Common myeloid progenitor, CD34-positive (primary cell): Measurements from ENCODE around the gene PCDHAC1.

Experiments
- CTCF ChIA-PET: fragments of 350-600 bp; sonication (Branson Sonifier 250); formaldehyde crosslinking; loops from one replicate; lab custom pipeline; 2021; ENCODE audit warnings: antibody characterized with exemption; lab: Charles Lee
- POLR2A ChIA-PET: fragments of 350-600 bp; sonication (Branson Sonifier 250); formaldehyde crosslinking; loops from one replicate; lab custom pipeline; 2021; ENCODE audit warnings: antibody characterized with exemption; lab: Charles Lee
- DNase-seq, 3 donors: peaks; one replicate each; pipeline versions ENCODE4 v3.0.0 to v3.0.0-alpha.2; 2013
- H3K27ac ChIP-seq, 2 experiments: 1 replicate in 1 of 2; 2 replicates in 1 of 2; pipeline ENCODE4 v1.7.0; 2013; ENCODE audit warnings: inconsistent platforms in 2 of 2, low read length in 2 of 2, mild to moderate bottlenecking in 2 of 2, low read depth in 1 of 2, moderate library complexity in 1 of 2; ENCODE audit not compliant: severe bottlenecking in 2 of 2, insufficient read depth in 1 of 2, poor library complexity in 1 of 2
- H3K27me3 ChIP-seq, 5 experiments: replicated peaks in 2 of 5; 1 replicate in 3 of 5; 2 replicates in 2 of 5; pipeline versions ENCODE4 v1.6.1 to v1.7.0; 2013; ENCODE audit warnings: low read length in 4 of 5, mild to moderate bottlenecking in 2 of 5, moderate library complexity in 2 of 5, inconsistent platforms in 1 of 5; ENCODE audit not compliant: insufficient read depth in 5 of 5, control insufficient read depth in 4 of 5
- H3K36me3 ChIP-seq, 4 experiments: 1 replicate in 2 of 4; 2 replicates in 2 of 4; pipeline versions ENCODE4 v1.6.1 to v1.7.0; 2013; ENCODE audit warnings: low read length in 3 of 4, control low read depth in 1 of 4, mild to moderate bottlenecking in 1 of 4; ENCODE audit not compliant: control insufficient read depth in 4 of 4, insufficient read depth in 4 of 4
- H3K4me1 ChIP-seq, 4 experiments: 1 replicate in 3 of 4; 2 replicates in 1 of 4; pipeline versions ENCODE4 v1.6.1 to v1.7.1; 2013; ENCODE audit warnings: low read length in 3 of 4, mild to moderate bottlenecking in 3 of 4, control low read depth in 1 of 4, inconsistent platforms in 1 of 4, moderate library complexity in 1 of 4; ENCODE audit not compliant: control insufficient read depth in 4 of 4, insufficient read depth in 4 of 4; ENCODE audit errors: control extremely low read depth in 1 of 4
- H3K4me3 ChIP-seq, 7 experiments: 1 replicate in 4 of 7; 2 replicates in 3 of 7; pipeline versions ENCODE4 v1.5.1 to v1.7.0; 2013; ENCODE audit warnings: mild to moderate bottlenecking in 7 of 7, low read length in 6 of 7, moderate library complexity in 6 of 7, inconsistent platforms in 2 of 7, low read depth in 2 of 7, control low read depth in 1 of 7; ENCODE audit not compliant: insufficient read depth in 4 of 7, control insufficient read depth in 1 of 7; ENCODE audit errors: extremely low read depth in 1 of 7
- H3K9me3 ChIP-seq, 5 experiments: 1 replicate in 4 of 5; 2 replicates in 1 of 5; pipeline versions ENCODE4 v1.6.1 to v1.7.1; 2013; ENCODE audit warnings: low read length in 4 of 5, mild to moderate bottlenecking in 2 of 5, inconsistent platforms in 1 of 5, low read depth in 1 of 5, moderate library complexity in 1 of 5; ENCODE audit not compliant: control insufficient read depth in 4 of 5, insufficient read depth in 2 of 5; ENCODE audit errors: control extremely low read depth in 1 of 5
- WGBS: methylation state at CpG from one replicate; pipeline ENCODE4 v1.1.5; 2013; ENCODE audit not compliant: insufficient coverage; 5-methylcytosine and 5-hydroxymethylcytosine counted together

The PCDHAC1 gene

DNA sequence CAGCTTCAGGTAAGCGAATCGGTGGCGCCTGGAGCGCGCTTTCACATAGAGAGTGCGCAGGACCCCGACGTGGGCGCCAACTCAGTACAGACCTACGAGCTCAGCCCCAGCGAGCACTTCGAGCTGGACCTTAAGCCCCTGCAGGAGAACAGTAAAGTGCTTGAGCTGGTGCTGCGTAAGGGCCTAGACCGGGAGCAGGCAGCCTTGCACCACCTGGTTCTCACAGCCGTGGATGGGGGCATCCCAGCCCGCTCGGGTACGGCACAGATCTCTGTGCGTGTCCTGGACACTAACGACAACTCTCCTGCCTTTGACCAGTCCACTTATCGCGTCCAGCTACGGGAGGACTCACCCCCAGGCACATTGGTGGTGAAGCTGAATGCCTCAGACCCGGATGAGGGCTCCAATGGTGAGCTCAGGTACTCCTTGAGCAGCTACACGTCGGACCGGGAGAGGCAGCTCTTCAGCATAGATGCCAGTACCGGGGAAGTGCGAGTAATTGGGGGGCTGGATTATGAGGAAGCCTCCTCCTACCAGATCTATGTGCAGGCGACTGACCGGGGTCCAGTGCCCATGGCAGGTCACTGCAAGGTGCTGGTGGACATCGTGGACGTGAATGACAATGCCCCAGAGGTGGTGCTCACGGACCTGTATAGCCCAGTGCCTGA, 41.3 kb downstream of the PCDHAC1 start:
- DNase-seq: no peak
- no peaks in the 10 kb centered on the region for H3K36me3 ChIP-seq
- H3K27ac ChIP-seq: no peak overlapping the region
- CTCF ChIA-PET: no interaction called here
- peak overlapping the region in 1 of 7 experiments; percentile 2 for H3K4me3 ChIP-seq
- H3K27me3 ChIP-seq: peaks cover 5 to 56% (median 26%) of the 10 kb centered on the region in 5 experiments
- peaks cover 0 to 13% (median 2%) of the 10 kb centered on the region in 5 experiments for H3K9me3 ChIP-seq
- peaks cover 0 to 13% (median 5%) of the 10 kb centered on the region in 4 experiments for H3K4me1 ChIP-seq
- POLR2A ChIA-PET: no interaction called here
- WGBS: 18% methylated on average over 34 of the region's 34 CpGs

DNA sequence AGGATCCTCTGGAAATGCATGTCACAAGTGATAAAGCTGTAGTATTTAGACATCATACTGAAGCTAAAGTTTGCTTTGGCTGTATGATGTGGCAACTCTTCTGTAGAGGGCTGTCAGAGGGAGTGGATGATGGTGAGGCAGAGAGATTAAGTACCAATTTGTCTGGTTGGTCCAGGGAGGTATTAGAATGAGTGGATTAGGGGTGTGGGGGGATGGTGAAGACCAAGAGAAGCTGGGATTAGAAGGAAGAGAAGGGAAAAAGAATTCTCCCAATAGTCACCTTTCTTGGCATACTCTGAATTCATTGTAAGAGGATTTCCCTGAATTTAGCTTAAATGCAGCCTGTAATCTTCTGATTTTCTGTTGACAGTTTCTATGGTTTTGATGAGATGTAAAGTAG, 43.8 kb downstream of the PCDHAC1 start:
- ChIA-PET CTCF (no interaction called here), POLR2A (no interaction called here)
- Histone ChIP-seq H3K36me3 (no peaks in the 10 kb centered on the region), H3K27me3 (peaks cover 4 to 43% (median 22%) of the 10 kb centered on the region in 5 experiments), H3K4me1 (peaks cover 0 to 13% (median 5%) of the 10 kb centered on the region in 4 experiments), H3K4me3 (no peak overlapping the region), H3K27ac (no peak overlapping the region), H3K9me3 (peaks cover 0 to 10% (median 2%) of the 10 kb centered on the region in 5 experiments)
- no peak for DNase-seq

DNA sequence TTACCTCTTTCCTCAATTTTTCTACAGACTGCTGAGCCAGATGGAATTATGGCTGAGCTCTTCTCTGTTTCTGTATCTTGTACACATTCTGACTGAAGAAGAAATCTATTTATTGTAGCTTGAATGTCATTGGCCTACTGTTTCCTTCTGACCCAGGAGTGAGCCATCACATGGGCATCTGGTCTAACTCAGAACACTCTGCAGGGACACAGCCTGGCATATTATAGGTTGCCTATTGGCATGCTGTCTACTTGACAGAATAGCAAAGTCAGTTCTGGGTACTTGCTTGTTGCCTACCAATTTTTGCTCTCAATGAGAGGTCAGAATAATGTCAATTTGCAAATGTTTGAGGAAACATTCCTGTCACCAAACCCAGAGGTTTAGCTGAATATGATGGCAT, 47.5 kb downstream of the PCDHAC1 start:
- Histone ChIP-seq H3K4me1 (no peaks in the 10 kb centered on the region), H3K36me3 (no peaks in the 10 kb centered on the region), H3K4me3 (no peak overlapping the region), H3K27me3 (peaks cover 2 to 9% (median 5%) of the 10 kb centered on the region in 5 experiments), H3K27ac (no peak overlapping the region), H3K9me3 (peaks cover 0 to 1% (median 0%) of the 10 kb centered on the region in 5 experiments)
- ChIA-PET POLR2A (no interaction called here), CTCF (no interaction called here)
- no peak for DNase-seq

DNA sequence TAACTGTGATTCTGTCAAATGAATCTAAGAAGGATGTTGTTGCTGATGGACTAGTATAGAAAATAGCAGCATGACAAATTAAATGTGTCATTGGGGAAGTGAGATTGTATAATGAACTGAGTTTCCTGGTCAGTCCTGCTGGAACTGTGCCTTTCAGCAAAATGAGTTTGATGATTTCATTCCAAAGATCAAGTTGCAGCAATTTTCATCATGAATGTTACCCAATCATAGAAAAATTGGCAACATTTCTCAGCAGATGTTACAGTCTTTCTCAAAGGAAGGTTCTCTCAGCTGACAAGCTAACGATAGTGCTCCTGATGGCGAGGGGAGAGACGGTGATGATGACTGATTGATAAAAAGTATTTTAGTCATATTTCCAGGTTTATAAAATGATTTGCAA, 50.9 kb downstream of the PCDHAC1 start:
- no peak for DNase-seq
- Histone ChIP-seq H3K27ac (no peak overlapping the region), H3K27me3 (peaks cover 0 to 5% (median 0%) of the 10 kb centered on the region in 5 experiments), H3K4me3 (no peak overlapping the region), H3K4me1 (no peaks in the 10 kb centered on the region), H3K36me3 (no peaks in the 10 kb centered on the region), H3K9me3 (no peaks in the 10 kb centered on the region)
- WGBS: no CpG with 5 or more reads among the region's 3 CpGs
- POLR2A ChIA-PET: no interaction called here
- CTCF ChIA-PET: no interaction called here

DNA sequence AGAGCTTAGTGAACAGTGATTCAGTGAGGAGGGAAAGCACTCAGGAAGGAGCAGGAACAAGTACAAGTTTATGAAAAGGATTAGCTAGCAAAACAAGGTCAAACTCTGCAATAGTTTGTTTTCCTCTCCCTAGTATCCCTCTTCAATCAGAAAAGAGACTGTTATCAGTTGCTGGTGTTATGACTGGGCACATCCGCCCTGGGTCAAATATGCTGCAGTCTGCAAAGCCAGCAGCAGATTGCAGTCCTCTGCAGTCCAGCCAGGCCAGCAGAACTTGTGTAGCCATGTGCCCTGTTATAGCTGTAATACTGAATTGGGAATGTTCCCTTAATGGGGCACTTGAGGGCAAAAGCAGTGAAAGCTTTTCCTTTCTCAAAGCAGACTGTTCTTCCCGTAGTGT, 52.2 kb downstream of the PCDHAC1 start:
- CTCF ChIA-PET: interaction anchor here (1.5 kb wide), 1 partner anchor 20 kb away, joined by 3 read pairs; no protein-coding TSS in a partner anchor
- no peak for DNase-seq
- Histone ChIP-seq H3K9me3 (no peaks in the 10 kb centered on the region), H3K36me3 (no peaks in the 10 kb centered on the region), H3K27me3 (peaks cover 0 to 5% (median 0%) of the 10 kb centered on the region in 5 experiments), H3K4me1 (no peaks in the 10 kb centered on the region), H3K4me3 (no peak overlapping the region), H3K27ac (no peak overlapping the region)
- POLR2A ChIA-PET: no interaction called here
- WGBS: 100% methylated on average over 1 of the region's 2 CpGs

DNA sequence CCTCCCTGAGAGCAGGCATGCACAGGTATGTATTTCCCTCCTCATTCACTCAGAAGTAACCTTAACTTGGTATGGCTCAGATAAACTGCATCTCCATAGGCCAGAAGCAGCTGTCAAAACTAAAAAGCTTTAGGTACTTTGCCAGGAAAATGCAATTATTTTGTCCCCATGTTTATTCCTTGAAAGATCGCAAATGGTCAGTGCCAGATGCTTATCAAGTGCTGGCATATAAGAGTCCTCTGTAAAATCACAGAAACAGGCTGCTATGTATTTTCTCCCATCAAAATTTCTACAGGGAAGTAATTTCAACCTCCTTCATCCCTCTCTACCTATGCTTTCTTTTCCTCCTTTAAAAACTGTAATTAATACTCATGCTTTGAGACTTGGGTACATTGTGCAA, 52.9 kb downstream of the PCDHAC1 start:
- Histone ChIP-seq H3K4me1 (no peaks in the 10 kb centered on the region), H3K27me3 (peaks cover 0 to 5% (median 0%) of the 10 kb centered on the region in 5 experiments), H3K4me3 (no peak overlapping the region), H3K9me3 (no peaks in the 10 kb centered on the region), H3K36me3 (no peaks in the 10 kb centered on the region), H3K27ac (no peak overlapping the region)
- 86% methylated on average over 1 of the region's 1 CpG for WGBS
- ChIA-PET POLR2A (no interaction called here), CTCF (interaction anchor here (1.5 kb wide), 1 partner anchor 21 kb away, joined by 3 read pairs; no protein-coding TSS in a partner anchor)
- DNase-seq: no peak
